GM12878 (cell line): ENCODE measurements around the gene HEMK1.

Experiments
- JUND ChIP-seq: IDR thresholded peaks from 2 replicates; pipeline ENCODE4 v1.6.1; 2012; ENCODE audit warnings: low read depth, mild to moderate bottlenecking, low read length, improper control_type of control experiment, moderate library complexity
- LARP7 ChIP-seq: fragments of 450-650 bp; IDR thresholded peaks from 2 replicates; pipeline ENCODE4 v1.6.1; 2017; ENCODE audit warnings: mild to moderate bottlenecking
- MEF2A ChIP-seq: IDR thresholded peaks from 2 replicates; pipeline ENCODE4 v1.6.1; 2011; ENCODE audit warnings: low read depth, mild to moderate bottlenecking, low read length, moderate library complexity; ENCODE audit not compliant: insufficient read depth
- MTA3 ChIP-seq: IDR thresholded peaks from 2 replicates; pipeline ENCODE4 v1.6.1; 2012; ENCODE audit warnings: low read length, inconsistent platforms, borderline replicate concordance
- POLR2A ChIP-seq: IDR thresholded peaks from 2 replicates; pipeline ENCODE4 v1.6.1; 2011; ENCODE audit warnings: low read depth, mild to moderate bottlenecking, low read length
- POLR2AphosphoS5 ChIP-seq: IDR thresholded peaks from 2 replicates; pipeline ENCODE4 v1.6.1; 2011; ENCODE audit warnings: mild to moderate bottlenecking, low read length, inconsistent platforms
- SIX5 ChIP-seq: IDR thresholded peaks from 2 replicates; pipeline ENCODE4 v1.6.1; 2011; ENCODE audit warnings: mild to moderate bottlenecking, low read depth, low read length, moderate library complexity; ENCODE audit not compliant: severe bottlenecking
- SMARCA5 ChIP-seq: fragments of 450-650 bp; IDR thresholded peaks from 2 replicates; pipeline ENCODE4 v1.6.1; 2017; ENCODE audit warnings: mild to moderate bottlenecking
- TARDBP ChIP-seq: IDR thresholded peaks from 2 replicates; pipeline ENCODE4 v1.6.1; 2016; ENCODE audit warnings: borderline replicate concordance
- TF ChIP-seq, protein P1 (sequence below), 3 experiments: IDR thresholded peaks in 2 of 3; conservative IDR thresholded peaks in 1 of 3; 2 replicates each; pipeline ENCODE4 v1.5.1; 2011; ENCODE audit warnings: low read depth in 3 of 3, low read length in 3 of 3, mild to moderate bottlenecking in 3 of 3, control low read depth in 2 of 3, moderate library complexity in 2 of 3, inconsistent platforms in 1 of 3, mixed read lengths in 1 of 3; ENCODE audit not compliant: control insufficient read depth in 2 of 3, insufficient read depth in 1 of 3; ENCODE audit errors: extremely low read depth in 1 of 3
- TF ChIP-seq, protein P2 (sequence below): IDR thresholded peaks from 2 replicates; pipeline ENCODE4 v1.6.1; 2011; ENCODE audit warnings: low read depth, mild to moderate bottlenecking, low read length, moderate library complexity, borderline replicate concordance; ENCODE audit errors: extremely low read depth
- TF ChIP-seq, protein P3 (sequence below): IDR thresholded peaks from 2 replicates; pipeline ENCODE4 v1.6.1; 2011; ENCODE audit warnings: borderline replicate concordance, low read depth, mild to moderate bottlenecking, moderate library complexity, low read length; ENCODE audit not compliant: insufficient read depth, poor library complexity, severe bottlenecking

DNA sequence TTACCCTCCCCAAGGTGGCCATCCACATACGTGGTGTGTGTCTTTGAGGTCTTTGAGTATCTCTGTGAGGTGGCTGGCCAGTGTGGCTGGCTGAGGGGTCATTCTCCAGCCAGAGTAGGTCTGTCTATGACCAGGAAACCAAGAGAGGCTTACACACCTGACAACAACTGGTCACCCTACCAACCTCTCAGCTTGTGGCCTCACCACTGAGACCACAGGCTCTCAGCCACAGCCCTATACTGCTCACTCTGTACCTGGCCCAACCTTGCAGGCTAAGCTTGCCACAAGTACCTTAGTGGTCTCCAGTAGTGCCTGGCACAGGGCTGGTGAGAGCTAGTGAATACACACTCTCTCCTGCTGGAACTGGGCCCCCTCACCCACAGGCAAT is 5.1 kb downstream of the HEMK1 start:
- TF ChIP-seq POLR2AphosphoS5 (no peak), SIX5 (no peak), TARDBP (no peak), MEF2A (no peak), SMARCA5 (no peak), POLR2A (no peak), LARP7 (no peak), JUND (no peak), MTA3 (no peak)
- TF ChIP-seq, protein P1, sequence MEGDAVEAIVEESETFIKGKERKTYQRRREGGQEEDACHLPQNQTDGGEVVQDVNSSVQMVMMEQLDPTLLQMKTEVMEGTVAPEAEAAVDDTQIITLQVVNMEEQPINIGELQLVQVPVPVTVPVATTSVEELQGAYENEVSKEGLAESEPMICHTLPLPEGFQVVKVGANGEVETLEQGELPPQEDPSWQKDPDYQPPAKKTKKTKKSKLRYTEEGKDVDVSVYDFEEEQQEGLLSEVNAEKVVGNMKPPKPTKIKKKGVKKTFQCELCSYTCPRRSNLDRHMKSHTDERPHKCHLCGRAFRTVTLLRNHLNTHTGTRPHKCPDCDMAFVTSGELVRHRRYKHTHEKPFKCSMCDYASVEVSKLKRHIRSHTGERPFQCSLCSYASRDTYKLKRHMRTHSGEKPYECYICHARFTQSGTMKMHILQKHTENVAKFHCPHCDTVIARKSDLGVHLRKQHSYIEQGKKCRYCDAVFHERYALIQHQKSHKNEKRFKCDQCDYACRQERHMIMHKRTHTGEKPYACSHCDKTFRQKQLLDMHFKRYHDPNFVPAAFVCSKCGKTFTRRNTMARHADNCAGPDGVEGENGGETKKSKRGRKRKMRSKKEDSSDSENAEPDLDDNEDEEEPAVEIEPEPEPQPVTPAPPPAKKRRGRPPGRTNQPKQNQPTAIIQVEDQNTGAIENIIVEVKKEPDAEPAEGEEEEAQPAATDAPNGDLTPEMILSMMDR (IDR thresholded peaks at IDR 0.05 in 2 of 3, conservative IDR thresholded peaks at IDR 0.05 in 1 of 3; ENCODE audit: control insufficient read depth in 2 of 3, extremely low read depth in 1 of 3, insufficient read depth in 1 of 3, low read depth in 3 of 3, low read length in 3 of 3): no peak
- TF ChIP-seq, protein P2, sequence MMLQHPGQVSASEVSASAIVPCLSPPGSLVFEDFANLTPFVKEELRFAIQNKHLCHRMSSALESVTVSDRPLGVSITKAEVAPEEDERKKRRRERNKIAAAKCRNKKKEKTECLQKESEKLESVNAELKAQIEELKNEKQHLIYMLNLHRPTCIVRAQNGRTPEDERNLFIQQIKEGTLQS: no peak
- TF ChIP-seq, protein P3, sequence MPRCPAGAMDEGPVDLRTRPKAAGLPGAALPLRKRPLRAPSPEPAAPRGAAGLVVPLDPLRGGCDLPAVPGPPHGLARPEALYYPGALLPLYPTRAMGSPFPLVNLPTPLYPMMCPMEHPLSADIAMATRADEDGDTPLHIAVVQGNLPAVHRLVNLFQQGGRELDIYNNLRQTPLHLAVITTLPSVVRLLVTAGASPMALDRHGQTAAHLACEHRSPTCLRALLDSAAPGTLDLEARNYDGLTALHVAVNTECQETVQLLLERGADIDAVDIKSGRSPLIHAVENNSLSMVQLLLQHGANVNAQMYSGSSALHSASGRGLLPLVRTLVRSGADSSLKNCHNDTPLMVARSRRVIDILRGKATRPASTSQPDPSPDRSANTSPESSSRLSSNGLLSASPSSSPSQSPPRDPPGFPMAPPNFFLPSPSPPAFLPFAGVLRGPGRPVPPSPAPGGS: no peak
